ENCODE results near the gene SLC25A41.
A peak's percentile ranks its signal among the peaks of the same experiment; 100 is the strongest.
"Not testable (repeated sequence)": the region's sequence is repeated elsewhere in the genome, so short reads cannot be mapped to it uniquely, and the experiment has no call there.

SLC25A41 gene

DNA sequence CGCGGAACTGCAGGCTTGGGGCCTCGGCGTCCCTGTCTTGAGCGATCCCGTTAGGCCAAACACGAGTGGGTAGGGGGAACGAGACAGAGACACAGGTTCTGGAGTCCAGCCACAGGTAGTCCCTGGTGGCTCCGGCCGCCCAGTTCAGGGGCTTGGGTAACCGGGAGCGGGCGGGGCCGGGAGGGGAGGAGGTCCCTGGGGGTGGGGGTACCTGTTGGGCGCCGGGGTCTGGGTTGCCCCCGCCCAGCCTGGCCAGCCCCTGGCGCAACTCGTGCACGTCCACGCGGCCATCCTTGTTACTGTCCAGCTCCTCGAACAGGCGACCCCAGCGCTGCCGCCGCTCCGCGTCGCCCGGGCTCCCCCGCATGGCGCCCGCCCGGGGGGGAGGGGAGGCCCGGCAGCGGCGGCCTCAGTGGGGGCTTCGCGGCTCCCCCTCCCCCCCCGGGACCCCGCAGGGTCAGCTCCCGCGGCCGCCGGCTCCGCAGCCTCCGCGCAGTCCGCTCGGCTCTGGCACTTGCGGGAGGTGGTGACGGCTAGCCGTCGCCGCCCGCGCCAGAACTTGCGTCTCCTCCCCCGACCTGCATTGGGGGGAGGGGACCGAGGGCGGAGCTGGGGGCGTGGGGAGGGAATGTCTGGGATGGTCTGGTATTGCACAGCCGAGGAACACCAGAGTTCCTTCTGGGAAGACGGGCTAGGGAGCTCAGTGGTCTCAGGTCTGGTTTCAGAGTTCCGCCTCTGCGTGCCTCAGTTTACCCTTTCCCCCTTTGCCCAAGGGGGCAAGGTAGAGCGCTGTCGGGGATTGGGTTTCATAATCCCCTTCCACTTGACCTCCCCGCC is 25.9 kb upstream of the SLC25A41 start, which contains the start of gene SLC25A23:
TSS of gene SLC25A23 (minus strand) at position 531 of the 837 bp plus-strand sequence. CDS start at position 367, 164 bp downstream.
- peak; percentile 12 for DNase-seq

DNA sequence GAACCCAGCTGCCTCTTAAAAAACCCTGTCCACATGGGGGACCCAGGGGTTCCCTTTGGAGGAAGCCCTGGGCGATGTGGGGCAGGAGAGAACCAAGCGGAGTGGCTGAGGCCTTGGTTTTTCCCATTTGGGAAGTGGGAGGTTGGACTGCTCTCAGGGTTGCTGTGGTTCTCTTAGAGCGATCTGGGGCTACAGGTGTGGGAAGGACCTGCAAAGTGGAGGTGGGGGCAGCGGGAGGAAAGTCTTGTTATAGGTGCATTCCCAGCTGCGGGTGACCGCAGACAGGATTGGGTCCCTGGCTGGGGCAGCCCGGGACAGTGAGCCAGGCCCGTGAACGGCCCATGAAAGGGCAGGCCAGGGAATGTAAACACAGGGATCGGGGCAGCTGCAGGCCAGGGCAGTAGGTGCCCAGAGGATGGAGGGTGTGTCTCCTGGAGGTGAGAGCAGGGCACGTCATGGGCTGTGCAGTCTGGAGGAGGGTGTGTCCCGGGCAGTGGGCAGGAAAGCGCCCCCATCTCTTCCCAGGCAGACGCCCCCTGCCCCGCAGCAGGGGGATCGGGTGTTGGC is 25.2 kb upstream of the SLC25A41 start:
- DNase-seq, result no peak

DNA sequence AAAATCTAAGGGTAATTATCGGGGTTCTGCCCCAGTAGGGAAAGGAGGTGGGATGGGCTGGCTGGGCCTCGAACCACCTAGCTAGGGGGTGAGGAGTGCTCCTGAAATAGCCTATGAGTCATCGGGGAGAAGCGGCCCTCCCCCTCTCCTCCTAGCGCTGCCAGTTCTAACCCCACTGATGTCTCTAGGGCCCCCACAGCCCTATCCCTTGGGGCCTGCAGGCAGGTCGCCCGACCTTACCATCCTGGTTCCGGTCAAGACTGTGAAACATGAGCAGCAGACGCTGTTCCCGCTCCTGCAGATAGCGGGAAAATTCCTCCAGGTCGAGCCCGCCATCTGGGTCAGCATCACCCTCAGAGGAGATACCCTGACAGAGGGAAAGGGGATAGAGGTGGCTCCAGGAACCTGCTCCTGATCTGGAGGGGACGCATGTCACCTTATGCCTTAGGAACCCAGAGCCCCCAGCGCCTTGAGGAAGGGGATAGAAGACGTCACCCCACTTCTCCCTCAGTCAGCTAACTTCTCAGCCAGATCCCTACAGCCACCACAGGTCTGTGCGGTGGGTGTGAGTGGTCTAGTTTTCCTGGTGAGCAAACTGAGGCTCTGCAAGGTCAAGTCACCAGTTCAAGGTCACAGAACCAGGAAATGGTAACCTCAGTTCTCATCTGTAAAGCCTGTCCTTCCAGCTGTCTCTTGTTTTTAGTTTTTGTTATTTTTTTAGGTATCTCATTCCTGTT is 24.6 kb upstream of the SLC25A41 start:
- no peak for DNase-seq

DNA sequence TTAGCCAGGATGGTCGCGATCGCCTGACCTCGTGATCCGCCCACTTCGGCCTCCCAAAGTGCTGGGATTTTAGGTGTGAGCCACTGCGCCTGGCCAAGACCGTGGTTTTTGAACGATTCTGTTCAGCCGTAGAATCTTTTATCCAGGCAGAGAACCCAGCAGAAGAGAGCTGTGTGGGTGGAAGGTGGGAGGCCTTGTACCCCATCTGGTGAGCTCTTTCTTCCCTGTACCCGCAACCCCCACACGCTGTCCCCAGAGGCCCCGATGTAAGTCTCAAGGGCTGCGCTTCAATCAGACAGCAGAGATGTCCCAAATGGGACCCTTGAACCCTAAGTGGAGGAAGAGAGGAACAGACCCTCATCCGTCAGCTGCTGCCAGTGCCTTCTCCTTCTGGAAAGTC is 22.4 kb upstream of the SLC25A41 start:
- DNase-seq, result no peak

DNA sequence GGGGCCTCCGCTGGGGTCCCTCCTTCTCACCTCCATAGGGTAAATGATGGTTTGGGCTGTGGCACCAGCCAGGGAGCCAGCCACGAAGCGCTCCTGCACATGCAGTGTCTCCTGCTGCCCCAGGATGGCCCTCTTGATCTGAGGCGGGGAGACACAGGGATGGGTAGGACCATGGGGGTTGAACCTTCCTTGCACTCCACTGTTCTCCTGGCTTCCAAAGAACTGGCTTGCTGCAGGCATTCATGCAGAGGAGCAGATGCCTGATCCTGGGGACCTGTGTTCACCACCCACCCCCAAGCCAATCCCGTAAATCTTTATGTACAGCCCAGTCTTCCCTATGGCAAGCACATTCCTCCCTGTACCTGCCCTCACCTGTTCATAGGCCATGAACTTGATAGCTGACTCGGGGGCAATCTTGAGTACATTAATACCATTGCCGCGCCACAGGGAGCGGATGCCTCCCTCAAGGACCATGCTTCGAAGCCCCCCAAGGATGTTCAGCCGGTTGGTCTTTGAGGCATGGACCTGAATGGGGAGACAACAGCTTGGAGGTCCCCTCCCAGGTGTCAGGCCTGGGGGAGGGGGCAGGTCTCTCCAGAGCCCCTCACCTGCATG is 20.5 kb upstream of the SLC25A41 start:
- DNase-seq, result no peak

DNA sequence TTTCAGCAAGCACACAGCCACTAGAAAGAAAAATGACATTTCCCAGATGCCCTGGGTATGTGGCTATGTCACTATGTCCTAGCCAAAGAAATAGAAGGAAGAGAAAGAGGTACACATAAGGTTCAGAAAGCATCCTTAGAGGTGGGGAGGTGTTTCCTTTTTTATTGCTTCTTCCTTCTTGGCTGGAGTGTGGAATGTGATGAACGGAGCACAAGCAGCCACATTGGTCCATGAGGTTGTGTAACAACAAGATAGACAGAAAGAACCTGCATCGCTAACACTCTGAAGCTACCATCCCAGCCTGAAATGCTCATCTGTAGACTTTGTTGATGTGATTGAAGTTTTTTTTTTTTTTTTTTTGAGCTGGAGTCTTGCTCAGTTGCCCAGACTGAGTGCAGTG is 19.3 kb upstream of the SLC25A41 start:
- no peak for DNase-seq

DNA sequence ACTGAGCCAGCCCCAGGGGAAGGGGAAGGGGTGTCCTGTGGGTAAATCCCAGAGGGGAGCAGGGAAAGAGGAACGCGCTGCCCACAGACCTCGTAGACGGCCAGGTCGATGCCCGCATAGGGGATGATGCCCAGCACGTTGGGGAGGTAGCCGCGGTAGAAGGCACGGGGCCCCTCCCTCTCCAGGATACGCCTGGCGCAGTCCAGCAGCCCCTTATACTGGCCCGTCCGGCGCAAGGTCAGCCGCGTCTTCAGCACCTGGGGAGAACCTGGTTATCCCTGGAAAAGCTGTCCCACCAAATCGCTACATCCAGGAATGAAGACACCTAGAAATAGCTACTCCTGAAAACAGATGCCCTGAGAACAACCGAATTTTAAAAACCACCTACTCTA is 18.7 kb upstream of the SLC25A41 start:
- DNase-seq, result no peak

DNA sequence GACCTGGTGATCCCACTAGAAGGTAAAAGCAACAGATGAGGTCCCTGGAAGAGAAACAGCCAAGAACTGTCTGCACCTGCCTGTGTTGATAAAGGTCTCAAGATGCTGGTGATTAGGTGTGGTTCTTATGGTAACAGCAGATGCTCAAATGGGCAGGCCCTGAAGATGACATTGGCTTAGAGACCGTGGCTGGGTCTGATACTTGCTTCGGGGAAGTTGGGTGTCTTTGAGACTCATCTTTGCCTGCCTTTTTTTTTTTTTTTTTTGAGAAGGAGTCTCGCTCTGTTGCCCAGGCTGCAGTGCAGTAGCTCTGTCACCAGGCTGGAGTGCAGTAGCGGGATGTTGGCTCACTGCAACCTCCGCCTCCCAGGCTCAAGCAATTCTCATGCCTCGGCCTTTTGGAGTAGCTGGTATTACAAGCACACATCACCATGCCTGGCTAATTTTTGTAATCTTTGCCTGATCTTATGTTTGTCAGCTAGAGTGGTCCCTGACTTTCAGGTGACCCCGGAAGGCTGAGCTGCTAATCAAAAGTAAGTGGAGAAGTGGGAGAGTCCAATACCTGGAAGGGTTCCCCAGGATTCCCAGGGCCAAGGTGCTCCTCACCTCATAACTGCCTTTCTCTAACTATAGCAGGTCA is 18.1 kb upstream of the SLC25A41 start:
- no peak for DNase-seq

DNA sequence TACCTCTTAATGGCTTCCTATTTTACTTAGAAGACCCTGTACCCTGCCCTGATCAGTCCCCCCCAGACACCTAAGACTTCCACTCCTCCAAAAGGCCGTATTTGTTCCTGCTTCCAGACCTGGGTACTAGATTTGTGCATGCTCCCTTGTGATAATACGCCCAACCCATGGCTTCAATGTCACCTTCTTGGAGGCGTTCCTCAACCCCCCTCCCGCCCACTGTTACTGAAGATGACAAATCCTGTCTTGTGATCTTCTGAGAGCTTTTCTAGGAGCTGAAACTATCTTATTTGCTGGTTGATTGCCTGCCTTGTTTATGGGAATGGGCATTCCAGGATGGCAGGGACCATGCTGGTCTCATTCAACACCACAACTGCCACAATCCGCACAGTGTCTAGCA is 16.6 kb upstream of the SLC25A41 start:
- no peak for DNase-seq

DNA sequence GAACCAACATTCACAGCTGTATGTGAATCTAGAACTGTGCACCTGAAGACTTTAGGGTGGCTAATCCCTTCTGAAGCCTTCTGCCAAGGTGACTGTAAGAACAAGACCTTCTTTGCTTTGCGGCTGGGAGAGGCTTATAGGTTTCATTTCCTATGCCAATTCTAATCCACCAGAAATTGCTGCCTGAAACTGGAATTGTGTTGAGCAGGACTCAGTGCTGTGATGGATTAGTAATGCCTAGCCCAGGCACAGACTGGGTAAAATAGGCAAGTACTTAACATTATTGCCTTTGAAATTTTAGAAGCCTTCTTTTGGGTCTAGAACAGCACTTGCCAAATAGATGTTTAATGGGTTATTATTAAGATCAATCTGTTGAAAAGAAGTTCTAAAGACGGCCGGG is 14.5 kb upstream of the SLC25A41 start:
- no peak for DNase-seq

DNA sequence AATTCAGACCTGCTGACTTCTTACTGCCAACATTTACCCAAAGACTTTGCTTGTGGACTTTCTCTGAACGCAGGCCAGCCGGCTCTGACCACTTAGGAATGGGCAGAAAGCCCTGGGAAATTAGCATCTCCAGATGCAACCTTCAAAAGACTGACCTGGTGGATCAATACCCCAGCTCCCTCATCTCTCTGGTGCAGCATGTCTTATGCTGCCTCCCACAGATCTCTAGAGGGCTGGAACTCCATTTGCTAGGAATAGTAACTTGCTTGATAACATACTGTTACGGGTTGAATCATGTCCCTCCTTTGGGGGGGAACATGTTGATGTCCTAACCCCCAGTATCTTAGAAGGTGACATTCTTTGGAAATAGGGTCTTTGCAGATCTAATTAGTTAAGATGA is 12.9 kb upstream of the SLC25A41 start:
- DNase-seq, result no peak

DNA sequence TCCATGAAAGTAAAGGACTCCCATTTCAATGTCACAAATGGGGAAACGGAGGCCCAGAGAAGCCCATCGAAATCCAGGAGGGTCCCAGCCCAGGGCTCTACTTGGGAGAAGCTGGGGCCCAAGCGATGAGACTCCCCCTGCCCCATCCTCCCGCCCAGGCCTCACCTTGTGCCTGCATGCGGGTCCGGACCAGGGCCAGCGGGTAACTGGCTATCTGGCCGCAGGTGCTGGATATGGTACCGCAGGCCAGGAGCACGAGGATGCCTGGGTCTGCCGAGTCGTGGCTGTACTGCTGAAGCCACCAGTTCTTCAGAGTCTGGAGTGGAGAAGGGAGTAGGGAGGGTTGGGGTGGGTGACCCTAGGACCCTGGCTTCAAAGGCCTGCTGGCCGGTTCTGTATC is 10.4 kb upstream of the SLC25A41 start:
- no peak for DNase-seq

DNA sequence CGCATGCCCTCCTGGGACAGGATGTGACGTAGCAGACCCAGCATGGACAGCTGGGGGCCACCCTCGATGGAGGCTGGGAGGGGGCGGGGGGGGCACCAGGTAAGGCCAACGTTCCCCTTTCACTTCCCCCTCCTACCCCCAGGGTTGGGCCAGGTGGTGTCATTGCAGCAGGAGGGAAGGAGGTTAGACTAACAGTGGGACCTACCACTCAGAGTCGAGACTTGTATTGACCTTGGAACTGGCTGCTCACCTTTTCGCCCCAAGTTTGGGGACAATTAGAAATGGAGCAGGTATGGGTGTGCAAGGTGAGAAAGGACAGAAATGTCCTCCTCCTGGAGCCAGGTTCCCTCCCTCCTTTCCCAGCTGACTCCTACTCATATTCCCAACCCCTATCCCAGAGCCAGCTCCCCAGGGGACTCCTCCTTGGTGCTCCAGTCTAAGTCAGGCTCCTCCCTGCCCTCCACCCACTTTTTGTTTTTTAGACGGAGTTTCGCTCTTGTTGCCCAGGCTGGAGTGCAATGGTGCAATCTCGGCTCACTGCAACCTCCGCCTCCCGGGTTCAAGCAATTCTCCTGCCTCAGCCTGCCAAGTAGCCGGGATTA is 8.6 kb upstream of the SLC25A41 start:
- DNase-seq, result no peak

DNA sequence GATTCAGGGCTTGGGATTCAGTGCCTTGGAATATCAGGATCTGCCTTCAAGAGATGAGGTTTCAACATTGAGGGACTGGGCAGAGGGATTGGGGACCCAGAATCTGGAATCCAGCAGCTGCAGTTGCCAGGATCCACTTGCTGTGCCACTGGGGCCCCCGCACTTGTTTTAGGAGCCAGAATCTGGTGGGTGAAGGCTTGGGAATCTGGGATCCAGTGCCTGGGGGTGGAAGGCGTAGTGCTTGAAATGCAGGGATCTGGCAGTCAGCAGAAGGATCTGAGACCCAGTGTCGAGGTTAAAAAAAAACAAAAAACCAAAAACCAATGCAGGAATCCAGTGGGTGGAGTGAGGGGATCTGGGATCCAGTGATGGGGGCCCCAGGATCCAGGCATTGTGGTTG is 7.3 kb upstream of the SLC25A41 start:
- DNase-seq, result no peak

DNA sequence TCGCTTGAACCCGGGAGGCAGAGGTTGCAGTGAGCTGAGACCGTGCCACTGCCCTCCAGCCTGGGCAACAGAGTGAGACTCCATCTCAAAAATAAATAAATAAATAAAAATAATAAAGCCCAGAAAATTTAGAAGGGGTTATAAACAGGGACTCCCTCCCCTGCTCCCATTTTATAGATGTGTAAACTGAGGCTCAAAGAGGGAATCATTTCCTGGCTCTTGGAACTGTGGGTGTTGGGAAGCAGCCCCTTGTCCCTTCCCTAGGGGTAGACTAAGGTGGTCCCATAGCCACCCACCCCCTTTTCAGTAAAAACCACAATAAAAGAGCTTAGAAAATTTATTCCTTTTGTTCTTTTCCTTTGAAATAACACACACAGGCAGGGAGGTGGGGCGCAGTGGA is 6.2 kb upstream of the SLC25A41 start:
- no peak for DNase-seq

DNA sequence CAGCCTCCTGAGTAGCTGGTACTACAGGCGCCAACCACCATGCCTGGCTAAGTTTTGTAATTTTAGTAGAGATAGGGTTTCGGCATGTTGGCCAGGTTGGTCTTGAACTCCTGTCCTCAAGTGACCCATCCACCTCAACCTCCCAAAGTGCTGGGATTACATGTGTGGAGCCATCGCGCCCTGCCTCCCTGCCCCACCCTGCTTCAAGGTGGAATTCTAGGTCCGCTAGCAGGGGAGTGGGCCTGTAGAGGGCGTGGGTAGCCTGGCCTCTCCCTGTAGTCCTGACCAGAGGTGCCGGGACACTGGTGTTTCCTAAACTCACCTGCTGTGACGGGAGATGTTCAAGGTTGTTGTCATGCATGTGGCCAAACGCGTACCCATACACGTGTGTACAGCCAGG is 398 bp downstream of the SLC25A41 start:
- no peak for DNase-seq

DNA sequence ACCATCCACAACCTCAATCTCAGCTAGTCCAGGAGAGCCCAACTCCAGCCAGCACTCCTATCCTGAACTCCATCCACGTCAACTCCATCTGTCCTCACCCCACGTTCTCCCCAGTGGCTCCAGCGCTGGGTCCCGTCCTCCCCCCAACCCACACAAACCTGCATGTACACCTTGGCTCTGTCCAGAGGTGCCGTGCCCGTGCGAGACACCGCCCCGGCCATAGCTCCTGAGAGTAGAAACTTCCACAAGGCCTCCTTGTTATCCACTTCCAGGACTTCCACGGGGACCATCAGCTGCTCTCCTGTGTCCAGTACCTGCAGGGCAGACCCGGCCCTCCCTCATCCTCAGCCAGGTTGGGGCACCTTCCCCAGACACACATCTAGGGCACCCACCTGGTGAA is 1.7 kb downstream of the SLC25A41 start:
- no peak for DNase-seq

DNA sequence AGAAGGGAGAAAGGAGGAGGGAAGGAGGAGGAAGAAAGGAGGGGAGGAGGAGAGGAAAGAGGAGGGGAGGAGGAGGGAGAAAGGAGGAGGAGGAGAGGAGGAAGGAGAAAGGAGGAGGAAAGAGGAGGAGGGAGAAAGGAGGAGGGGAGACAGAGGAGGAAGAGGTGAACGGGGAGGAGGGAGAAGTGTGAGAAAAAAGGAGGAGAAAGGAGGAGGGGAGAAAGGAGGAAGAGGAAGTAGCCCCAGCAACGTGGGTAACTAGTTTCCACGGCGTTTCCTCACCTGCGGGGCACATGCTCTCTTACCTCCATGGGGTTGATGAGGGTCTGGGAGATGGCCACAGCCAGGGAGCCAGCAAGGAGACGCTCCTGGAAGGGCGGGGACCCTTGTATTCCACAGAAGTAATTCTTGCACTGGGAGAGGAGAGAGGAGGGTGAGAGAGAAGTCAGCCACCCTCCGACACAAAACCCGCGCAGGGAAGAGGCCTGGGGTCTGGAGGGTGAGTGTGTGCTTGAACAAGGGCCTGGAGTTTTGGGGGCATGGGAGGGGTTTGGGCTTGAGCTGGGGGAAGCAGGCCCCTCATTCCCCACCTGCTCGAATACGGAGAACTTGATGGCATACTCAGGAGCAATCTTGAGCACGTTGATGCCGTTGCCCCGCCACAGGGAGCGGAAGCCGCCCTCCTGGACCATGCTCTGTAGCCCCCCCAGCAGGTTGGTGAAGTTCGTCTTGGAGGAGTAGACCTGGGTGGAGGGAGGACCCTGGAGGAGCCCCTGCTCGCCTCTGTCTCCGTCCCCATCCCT is 3.9 kb downstream of the SLC25A41 start:
- no peak for DNase-seq

DNA sequence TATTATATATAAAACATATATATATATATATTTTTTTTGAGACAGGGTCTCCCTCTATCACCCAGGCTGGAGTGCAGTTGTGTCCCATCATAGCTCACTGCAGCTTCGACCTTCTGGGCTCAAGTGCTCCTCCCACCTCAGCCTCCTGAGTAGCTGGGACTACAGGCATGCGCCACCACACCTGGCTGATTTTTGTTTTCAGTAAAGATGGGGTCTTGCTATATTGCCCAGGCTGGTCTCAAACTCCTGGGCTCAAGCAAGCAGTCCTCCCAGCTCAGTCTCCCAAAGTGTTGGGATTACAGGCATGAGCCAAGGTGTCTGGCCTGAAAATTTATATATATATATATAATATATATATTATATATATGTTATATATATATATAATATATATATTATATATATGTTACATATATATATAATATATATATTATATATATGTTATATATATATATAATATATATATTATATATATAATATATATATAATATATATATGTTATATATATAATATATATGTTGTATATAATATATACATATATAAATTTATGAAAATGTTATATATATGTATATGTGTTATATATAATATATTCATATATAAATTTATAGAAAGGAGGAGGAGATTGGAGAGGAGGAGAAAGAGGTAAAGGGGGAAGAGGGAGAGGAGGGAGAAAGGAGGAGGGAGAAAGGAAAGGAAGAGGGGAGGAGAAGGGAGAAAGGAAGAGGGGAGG is 4.7 kb downstream of the SLC25A41 start:
- DNase-seq, result not testable (repeated sequence)

DNA sequence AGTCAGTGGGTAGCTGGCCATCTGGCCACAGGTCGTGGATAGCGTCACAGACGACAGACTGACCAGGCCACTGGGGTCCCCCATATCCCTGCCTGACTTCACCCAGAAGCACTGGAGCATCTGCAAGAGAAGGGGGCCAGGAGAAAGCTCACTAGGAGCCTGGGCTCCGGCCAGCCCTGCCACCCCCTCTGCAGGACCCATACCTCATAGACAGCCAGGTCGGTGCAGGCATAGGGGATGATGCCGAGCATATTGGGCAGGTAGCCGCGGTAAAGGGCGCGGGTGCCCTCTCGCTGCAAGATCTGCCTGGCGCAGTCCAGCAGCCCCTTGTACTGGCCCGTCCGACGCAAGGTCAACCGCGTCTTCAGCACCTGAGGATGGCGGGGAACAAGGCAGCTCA is 6.4 kb downstream of the SLC25A41 start:
- DNase-seq, result no peak
